ACHN (cell line): ENCODE measurements around the gene WDR53.
"Not testable (repeated sequence)": the region's sequence is repeated elsewhere in the genome, so short reads cannot be mapped to it uniquely, and the experiment has no call there.

Experiments
- DNase-seq: peaks from one replicate; pipeline ENCODE4 v3.0.0-alpha.2; 2015
- in situ Hi-C: cut with HindIII; loops from 2 replicates; pipeline ENCODE4 v1.10.0; 2017; ENCODE audit warnings: low sequenced_read_pairs, low pct_ligation_motif_present, low pct_unique_long_range_greater_than_20kb

WDR53 gene

DNA sequence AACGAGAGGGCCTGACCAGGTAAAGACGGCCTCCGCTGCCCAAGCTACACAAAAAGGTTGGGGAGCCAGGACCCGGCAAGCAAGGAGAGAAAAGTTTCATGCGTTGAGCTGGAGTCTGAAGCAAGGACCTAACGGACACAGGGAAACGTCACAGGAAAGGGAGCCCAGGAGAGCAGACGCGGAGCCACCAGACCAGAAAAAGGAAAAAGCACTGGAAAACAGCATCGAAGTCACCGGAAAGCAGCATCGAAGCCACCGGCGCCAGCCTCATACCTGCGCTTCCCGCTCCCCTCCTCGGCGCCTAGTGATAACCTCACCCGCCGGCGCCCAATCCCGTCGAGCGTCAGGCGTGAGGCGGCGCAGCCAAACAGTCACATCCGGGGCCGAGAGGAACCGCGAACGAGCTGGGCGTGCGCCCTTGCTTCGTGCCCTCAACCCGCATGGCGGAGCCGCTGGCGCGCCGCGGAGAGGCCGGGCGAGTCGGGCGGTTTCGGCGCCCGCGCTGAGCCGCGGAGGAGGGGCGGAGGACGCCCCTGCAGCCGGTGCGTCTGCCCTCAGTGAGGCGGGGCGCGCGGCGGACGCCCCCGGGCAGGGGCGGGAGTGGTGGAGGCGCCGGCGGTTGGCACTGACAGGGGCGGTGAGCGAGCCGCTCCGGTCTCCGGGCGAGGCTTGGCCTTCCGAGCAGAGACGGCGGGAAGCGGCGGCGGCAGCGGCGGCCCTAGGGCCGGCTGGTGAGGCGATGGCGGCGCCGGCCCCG is at the start of gene WDR53, which contains the start of gene FBXO45:
WDR53 (minus strand) TSS at position 309 of the 757 bp plus-strand sequence. CDS start 7,079 bp downstream, outside the sequence.
FBXO45 (plus strand) TSS at position 415 of the 757 bp plus-strand sequence; CDS start at position 740, 325 bp downstream.
- peak; percentile 93 for DNase-seq
- in situ Hi-C loops = no loop called here

- DNase-seq = no peak
- in situ Hi-C loops = no loop called here
Measured at GRCh38 chr3:196617256-196617655, 48.9 kb upstream of the WDR53 start.

DNA sequence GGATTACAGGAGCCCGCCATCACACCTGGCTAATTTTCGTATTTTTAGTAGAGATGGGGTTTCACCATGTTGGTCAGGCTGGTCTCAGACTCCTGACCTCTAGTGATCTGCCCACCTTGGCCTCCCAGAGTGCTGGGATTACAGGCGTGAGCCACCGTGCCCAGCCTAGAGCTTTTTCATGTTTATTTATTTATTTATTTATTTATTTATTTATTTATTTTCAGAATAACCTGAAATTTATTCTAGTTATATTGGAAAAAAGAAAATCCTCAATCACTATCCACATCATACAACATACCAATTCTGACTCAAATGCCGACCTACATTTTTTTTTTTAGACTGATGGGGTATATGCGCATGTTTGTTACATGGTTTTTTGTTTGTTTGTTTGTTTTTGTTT is 46.9 kb upstream of the WDR53 start:
- DNase-seq, in situ Hi-C loops: not testable (repeated sequence)

DNA sequence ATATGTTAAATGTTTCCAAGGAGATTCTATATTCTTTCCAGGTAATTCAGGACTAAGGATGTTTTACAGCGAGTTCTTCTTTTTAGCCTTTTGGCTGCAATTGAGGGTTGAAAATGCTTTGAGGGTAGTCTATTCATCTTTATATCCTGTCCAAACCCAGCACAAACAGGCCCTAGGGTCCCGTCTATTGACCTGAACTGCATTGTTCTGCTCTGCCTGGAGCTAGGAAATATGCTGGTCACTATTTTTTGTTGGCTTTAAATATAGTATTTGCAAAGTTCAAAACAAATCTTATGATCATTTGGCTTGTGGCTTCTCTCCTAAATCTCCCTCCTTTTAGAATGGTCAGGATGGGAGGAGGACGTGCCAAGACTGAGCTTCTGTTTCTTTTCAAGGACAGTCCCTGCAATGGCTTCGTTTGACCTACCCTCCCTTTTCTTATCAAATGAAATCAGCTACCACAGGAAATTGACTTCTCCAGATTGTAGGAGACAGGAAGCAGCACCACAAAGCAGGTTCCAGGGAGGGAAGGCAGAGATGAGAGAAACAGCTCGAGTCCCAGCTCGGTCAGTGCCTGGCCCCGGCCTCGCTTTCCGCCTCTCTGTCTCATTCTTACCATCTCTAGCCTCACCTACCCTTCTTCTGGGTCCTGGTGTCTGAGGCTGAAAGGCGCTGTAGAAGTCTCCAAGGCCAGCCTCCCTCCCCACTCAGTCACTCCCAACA is 43.6 kb upstream of the WDR53 start:
- in situ Hi-C loops = no loop called here
- DNase-seq = no peak

DNA sequence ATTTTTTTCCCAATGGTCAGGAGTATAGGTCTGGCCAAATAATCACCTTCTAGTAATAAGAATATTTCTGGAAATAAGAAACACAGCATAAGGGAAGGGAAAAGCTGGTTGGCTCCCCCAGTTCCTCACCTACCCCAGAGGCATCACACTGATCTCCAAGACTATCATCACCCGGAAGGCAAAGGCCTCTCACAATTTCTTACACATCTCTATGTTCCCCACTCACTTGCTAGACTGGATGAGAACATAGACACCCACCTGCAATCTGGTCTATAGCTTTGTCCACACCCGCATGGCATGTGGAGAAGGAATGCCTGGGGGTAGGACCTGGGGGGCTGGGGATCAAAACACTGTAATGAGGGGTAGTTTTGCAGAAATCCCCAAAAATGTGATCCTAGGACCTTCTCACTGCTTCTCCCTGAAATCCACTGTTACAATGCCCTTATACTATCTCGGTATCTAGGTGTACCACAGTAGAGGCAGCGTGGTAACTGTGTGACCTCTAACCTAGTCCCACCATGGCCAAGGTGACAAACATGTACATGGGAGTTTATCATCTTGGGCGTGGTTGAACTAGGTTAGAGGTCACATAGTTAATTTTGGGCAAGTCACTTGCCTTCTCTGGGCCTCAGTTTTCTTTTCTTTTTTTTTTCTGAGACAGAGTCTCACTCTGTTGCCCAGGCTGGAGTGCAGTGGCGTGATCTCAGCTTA is 41.6 kb upstream of the WDR53 start:
- no peak for DNase-seq
- in situ Hi-C loops = no loop called here

DNA sequence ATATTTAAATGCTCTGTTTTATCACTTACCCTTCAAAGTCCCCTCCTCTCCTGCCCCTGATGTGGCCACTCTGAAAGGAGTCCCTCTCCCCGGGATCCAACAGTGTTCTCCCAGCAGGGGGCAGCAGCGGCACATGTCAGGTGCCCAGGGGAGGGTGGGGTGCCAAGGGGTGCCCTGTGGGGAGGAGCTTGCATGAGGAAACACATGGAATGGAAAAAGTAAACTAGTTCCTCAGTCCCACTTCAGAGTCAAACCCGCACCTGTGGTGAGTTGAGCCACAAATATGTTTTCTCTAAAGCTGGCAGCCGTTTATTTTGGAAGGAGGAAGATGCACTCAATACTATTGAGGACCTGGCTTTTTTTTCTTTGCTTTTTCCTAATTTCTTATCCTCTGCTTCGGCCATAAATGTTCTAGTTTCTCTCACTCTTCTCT is 41.0 kb upstream of the WDR53 start:
- in situ Hi-C loops = no loop called here

DNA sequence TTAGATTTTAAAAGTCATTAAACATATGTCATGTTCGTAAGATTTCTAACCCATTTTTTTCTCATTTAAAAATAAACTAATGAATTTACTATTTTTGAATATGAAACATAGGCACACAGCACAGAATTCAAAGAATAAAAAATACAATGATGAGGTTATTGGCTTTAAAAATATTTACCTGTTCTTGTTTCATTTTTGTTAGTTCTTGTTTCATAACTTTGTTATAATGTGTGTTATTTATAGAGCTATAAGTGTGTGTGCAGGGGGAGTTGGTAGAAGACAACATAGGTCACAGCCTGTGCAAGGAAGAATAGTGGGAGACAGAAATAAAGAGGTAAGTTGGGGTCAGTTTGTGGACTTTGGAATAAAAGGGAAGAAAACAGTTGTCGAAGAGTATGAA is 40.3 kb upstream of the WDR53 start:
- in situ Hi-C loops = no loop called here
- no peak for DNase-seq

More for the DNA sequence above, 41.0 kb upstream of the WDR53 start:
- DNase-seq = peak; percentile 82

DNA sequence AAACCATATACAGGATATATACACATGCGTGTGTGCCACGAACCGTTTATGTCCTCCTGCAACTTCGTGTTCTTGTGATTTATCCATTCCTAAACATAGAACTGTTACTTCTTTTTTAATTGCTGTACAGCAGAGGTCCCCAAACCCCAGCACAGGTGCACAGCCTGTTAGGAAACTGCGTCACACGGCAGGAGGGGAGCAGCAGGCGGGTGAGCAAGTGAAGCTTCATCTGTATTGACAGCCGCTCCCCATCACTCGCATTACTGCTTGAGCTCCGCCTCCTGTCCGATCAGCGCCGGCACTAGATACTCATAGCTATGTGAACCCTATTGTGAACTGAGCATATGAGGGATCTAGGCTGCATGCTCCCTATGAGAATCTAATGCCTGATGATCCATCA is 36.2 kb upstream of the WDR53 start:
- no peak for DNase-seq
- in situ Hi-C loops = no loop called here

- no peak for DNase-seq
- in situ Hi-C loops = no loop called here
Measured at GRCh38 chr3:196603683-196604082, 35.3 kb upstream of the WDR53 start.

GRCh38 chr3:196602673-196603072 is 34.3 kb upstream of the WDR53 start:
- in situ Hi-C loops = no loop called here
- DNase-seq = no peak

- in situ Hi-C loops = no loop called here
Measured at GRCh38 chr3:196600359-196600758, 32.0 kb upstream of the WDR53 start.

DNA sequence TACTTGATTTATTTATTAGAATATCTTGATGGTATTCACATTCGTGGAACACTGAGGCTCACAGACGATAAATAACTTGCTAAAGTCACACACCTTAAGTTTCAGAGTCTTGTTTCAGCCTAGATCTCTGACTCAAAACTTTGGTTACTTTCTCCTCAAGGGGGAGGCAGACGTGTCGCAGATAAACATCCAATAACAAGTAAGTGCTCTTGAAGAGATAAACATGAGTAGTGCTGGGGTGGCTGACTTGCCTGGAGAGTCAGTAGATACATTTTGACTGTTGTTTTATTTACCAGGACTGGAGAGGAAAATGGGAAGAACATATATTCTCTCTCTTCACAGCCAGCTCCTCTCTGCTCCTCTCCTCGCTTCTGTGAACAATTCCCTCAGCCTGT is 31.4 kb upstream of the WDR53 start:
- DNase-seq = no peak
- in situ Hi-C loops = no loop called here

More at GRCh38 chr3:196600359-196600758, 32.0 kb upstream of the WDR53 start:
- DNase-seq = no peak

DNA sequence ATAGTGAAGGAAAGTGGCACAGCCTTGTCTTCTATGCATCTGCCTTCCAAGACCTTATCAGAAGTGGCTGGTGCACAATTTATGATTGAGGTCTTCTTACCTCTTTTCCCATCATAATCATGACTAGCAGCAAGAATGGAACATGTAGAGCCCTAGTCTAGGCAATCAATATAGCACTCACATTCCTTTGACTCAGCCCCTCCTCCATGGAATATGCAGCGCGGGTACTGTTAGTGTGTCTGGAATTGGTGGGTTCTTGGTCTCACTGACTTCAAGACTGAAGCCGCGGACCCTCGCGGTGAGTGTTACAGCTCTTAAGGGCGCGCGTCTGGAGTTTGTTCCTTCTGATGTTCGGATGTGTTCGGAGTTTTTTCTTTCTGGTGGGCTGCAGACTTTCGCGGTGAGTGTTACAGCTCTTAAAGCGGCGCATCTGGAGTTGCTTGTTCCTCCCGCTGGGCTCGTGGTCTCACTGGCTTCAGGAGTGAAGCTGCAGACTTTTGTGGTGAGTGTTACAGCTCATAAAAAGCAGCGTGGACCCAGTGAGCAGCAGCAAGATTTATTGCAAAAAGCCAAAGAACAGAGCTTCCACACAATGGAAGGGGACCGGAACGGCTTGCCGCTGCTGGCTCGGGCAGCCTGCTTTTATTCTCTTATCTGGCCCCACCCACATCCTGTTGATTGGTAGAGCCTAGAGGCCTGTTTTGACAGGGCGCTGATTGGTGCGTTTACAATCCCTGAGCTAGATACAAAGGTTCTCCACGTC is 29.8 kb upstream of the WDR53 start:
- DNase-seq, in situ Hi-C loops: not testable (repeated sequence)

DNA sequence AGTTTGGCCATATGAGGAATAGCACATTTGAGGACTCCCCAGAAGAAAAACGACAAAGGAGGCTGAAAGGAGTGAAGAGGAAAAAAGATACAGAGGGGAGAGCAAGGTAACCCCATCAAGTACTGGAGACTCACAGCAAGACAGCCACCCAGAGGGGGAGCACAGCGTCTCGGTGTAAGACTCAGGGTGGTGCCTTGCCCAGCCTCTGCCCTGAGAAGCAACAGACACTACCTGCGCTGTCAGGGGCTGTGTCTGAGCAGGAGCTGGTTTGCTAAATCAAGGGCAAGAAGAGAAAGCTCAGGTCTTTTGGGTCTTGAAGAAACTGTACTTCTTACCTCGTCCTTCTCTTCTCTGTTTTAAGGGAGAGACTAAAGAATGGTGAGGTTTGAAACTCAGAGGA is 28.0 kb upstream of the WDR53 start:
- in situ Hi-C loops = no loop called here
- no peak for DNase-seq

GRCh38 chr3:196590279-196590678 is 21.9 kb upstream of the WDR53 start:
- in situ Hi-C loops = no loop called here
- no peak for DNase-seq

GRCh38 chr3:196585044-196585757 is 16.8 kb upstream of the WDR53 start:
- in situ Hi-C loops = no loop called here
- DNase-seq = no peak

DNA sequence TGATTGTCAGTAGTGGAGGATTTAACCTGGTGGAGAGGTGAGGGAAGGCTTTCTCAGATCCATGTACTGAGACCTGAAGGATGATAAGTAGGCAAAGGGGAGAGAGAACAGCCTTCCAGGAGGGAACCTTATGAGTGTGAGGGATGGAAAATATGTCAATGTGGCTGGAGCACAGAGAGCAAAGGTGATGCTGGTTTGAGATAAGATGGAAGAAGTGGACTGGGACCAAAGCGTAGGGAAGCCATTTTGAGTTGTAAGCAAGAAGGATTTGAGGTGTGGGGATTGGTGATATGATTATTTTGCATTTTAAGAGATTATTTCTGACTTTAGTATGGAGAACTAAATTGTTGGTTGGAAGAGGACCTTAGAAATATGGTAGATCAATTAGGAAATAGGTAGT is 4.0 kb upstream of the WDR53 start:
- DNase-seq = no peak
- in situ Hi-C loops = no loop called here

DNA sequence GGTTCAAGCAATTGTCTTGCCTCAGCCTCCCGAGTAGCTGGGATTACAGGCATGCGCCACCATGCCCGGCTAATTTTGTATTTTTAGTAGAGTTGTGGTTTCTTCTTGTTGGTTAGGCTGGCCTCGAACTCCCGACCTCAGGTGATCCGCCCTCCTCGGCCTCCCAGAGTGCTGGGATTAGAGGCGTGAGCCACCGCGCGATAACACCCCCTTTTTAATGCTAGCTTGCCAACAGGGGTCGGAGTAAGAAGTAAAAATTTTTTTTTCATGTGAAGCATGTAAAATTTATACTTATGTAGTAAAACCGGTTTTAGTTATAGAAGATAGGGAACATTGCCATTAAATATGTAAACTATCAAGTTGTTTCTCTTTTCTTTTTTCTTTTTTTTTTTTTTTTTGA is 2.0 kb upstream of the WDR53 start:
- DNase-seq, in situ Hi-C loops: not testable (repeated sequence)
